Measurements from ENCODE around the gene NTNG1.

Gene NTNG1

GRCh38 chr1:107454791-107455190 lies 314.0 kb downstream of the NTNG1 start:
- no peaks in the 10 kb centered on the region for H3K36me3 ChIP-seq (ENCODE audit: control insufficient read depth in 5 of 5, insufficient read depth in 5 of 5, low read length in 5 of 5)
- H3K9me3 ChIP-seq (ENCODE audit: control insufficient read depth in 5 of 5, low read length in 5 of 5) = no peaks in the 10 kb centered on the region
- no peaks in the 10 kb centered on the region for H3K4me1 ChIP-seq (ENCODE audit: control insufficient read depth in 5 of 5, insufficient read depth in 5 of 5, low read length in 5 of 5)
- no peak overlapping the region for H3K27ac ChIP-seq (ENCODE audit: low read depth, low read length)
- no peak overlapping the region for H3K4me3 ChIP-seq (ENCODE audit: low read depth in 1 of 5, low read length in 5 of 5)
- no peak overlapping the region for H3K9ac ChIP-seq (ENCODE audit: low read length in 5 of 5)
- H3K27me3 ChIP-seq (ENCODE audit: control insufficient read depth in 5 of 5, insufficient read depth in 4 of 5, low read length in 5 of 5) = no peaks in the 10 kb centered on the region

- Histone ChIP-seq H3K27me3 (ENCODE audit: control insufficient read depth in 5 of 5, insufficient read depth in 4 of 5, low read length in 5 of 5) (no peaks in the 10 kb centered on the region), H3K4me3 (ENCODE audit: low read depth in 1 of 5, low read length in 5 of 5) (no peak overlapping the region), H3K4me1 (ENCODE audit: control insufficient read depth in 5 of 5, insufficient read depth in 5 of 5, low read length in 5 of 5) (no peaks in the 10 kb centered on the region), H3K27ac (ENCODE audit: low read depth, low read length) (no peak overlapping the region), H3K9ac (ENCODE audit: low read length in 5 of 5) (no peak overlapping the region), H3K9me3 (ENCODE audit: control insufficient read depth in 5 of 5, low read length in 5 of 5) (no peaks in the 10 kb centered on the region), H3K36me3 (ENCODE audit: control insufficient read depth in 5 of 5, insufficient read depth in 5 of 5, low read length in 5 of 5) (no peaks in the 10 kb centered on the region)
Observed at GRCh38 chr1:107457989-107458388, 317.1 kb downstream of the NTNG1 start.

GRCh38 chr1:107459204-107459904 lies 318.5 kb downstream of the NTNG1 start:
- Histone ChIP-seq H3K4me1 (ENCODE audit: control insufficient read depth in 5 of 5, insufficient read depth in 5 of 5, low read length in 5 of 5) (no peaks in the 10 kb centered on the region), H3K27ac (ENCODE audit: low read depth, low read length) (no peak overlapping the region), H3K4me3 (ENCODE audit: low read depth in 1 of 5, low read length in 5 of 5) (no peak overlapping the region), H3K36me3 (ENCODE audit: control insufficient read depth in 5 of 5, insufficient read depth in 5 of 5, low read length in 5 of 5) (no peaks in the 10 kb centered on the region), H3K9me3 (ENCODE audit: control insufficient read depth in 5 of 5, low read length in 5 of 5) (no peaks in the 10 kb centered on the region), H3K9ac (ENCODE audit: low read length in 5 of 5) (no peak overlapping the region), H3K27me3 (ENCODE audit: control insufficient read depth in 5 of 5, insufficient read depth in 4 of 5, low read length in 5 of 5) (no peaks in the 10 kb centered on the region)

GRCh38 chr1:107460035-107460434 lies 319.2 kb downstream of the NTNG1 start:
- H3K36me3 ChIP-seq (ENCODE audit: control insufficient read depth in 5 of 5, insufficient read depth in 5 of 5, low read length in 5 of 5) = no peaks in the 10 kb centered on the region
- no peaks in the 10 kb centered on the region for H3K9me3 ChIP-seq (ENCODE audit: control insufficient read depth in 5 of 5, low read length in 5 of 5)
- no peak overlapping the region for H3K27ac ChIP-seq (ENCODE audit: low read depth, low read length)
- H3K27me3 ChIP-seq (ENCODE audit: control insufficient read depth in 5 of 5, insufficient read depth in 4 of 5, low read length in 5 of 5) = no peaks in the 10 kb centered on the region
- H3K4me1 ChIP-seq (ENCODE audit: control insufficient read depth in 5 of 5, insufficient read depth in 5 of 5, low read length in 5 of 5) = no peaks in the 10 kb centered on the region
- no peak overlapping the region for H3K9ac ChIP-seq (ENCODE audit: low read length in 5 of 5)
- no peak overlapping the region for H3K4me3 ChIP-seq (ENCODE audit: low read depth in 1 of 5, low read length in 5 of 5)

DNA sequence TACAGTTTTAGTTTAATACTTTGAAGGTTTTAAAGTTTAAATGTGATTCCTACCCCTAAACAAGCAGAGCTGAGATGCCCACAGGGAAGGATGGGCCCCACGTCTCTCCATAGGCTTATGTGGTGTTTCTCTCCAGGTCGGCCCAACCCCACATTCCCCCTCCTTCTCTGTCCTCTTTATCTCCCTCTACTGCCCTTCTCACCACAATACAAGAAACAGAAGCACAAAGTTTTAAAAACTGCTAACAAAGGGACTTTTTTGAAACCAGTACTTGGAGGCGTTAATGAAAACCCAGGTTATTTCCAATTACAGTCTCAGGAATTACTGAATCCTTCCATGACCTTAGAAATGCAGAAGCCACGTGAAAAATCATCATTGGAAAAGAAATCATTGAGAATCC lies 324.0 kb downstream of the NTNG1 start:
- no peak overlapping the region for H3K4me3 ChIP-seq (ENCODE audit: low read depth in 1 of 5, low read length in 5 of 5)
- H3K9ac ChIP-seq (ENCODE audit: low read length in 5 of 5) = no peak overlapping the region
- no peaks in the 10 kb centered on the region for H3K27me3 ChIP-seq (ENCODE audit: control insufficient read depth in 5 of 5, insufficient read depth in 4 of 5, low read length in 5 of 5)
- no peaks in the 10 kb centered on the region for H3K9me3 ChIP-seq (ENCODE audit: control insufficient read depth in 5 of 5, low read length in 5 of 5)
- no peaks in the 10 kb centered on the region for H3K4me1 ChIP-seq (ENCODE audit: control insufficient read depth in 5 of 5, insufficient read depth in 5 of 5, low read length in 5 of 5)
- H3K36me3 ChIP-seq (ENCODE audit: control insufficient read depth in 5 of 5, insufficient read depth in 5 of 5, low read length in 5 of 5) = no peaks in the 10 kb centered on the region
- no peak overlapping the region for H3K27ac ChIP-seq (ENCODE audit: low read depth, low read length)

- Histone ChIP-seq H3K27me3 (ENCODE audit: control insufficient read depth in 5 of 5, insufficient read depth in 4 of 5, low read length in 5 of 5) (no peaks in the 10 kb centered on the region), H3K27ac (ENCODE audit: low read depth, low read length) (no peak overlapping the region), H3K9ac (ENCODE audit: low read length in 5 of 5) (no peak overlapping the region), H3K36me3 (ENCODE audit: control insufficient read depth in 5 of 5, insufficient read depth in 5 of 5, low read length in 5 of 5) (no peaks in the 10 kb centered on the region), H3K4me1 (ENCODE audit: control insufficient read depth in 5 of 5, insufficient read depth in 5 of 5, low read length in 5 of 5) (no peaks in the 10 kb centered on the region), H3K9me3 (ENCODE audit: control insufficient read depth in 5 of 5, low read length in 5 of 5) (no peaks in the 10 kb centered on the region), H3K4me3 (ENCODE audit: low read depth in 1 of 5, low read length in 5 of 5) (no peak overlapping the region)
Observed at GRCh38 chr1:107467286-107467685, 326.4 kb downstream of the NTNG1 start.

- H3K36me3 ChIP-seq (ENCODE audit: control insufficient read depth in 5 of 5, insufficient read depth in 5 of 5, low read length in 5 of 5) = no peaks in the 10 kb centered on the region
- H3K9me3 ChIP-seq (ENCODE audit: control insufficient read depth in 5 of 5, low read length in 5 of 5) = no peaks in the 10 kb centered on the region
- H3K4me3 ChIP-seq (ENCODE audit: low read depth in 1 of 5, low read length in 5 of 5) = no peak overlapping the region
- no peaks in the 10 kb centered on the region for H3K27me3 ChIP-seq (ENCODE audit: control insufficient read depth in 5 of 5, insufficient read depth in 4 of 5, low read length in 5 of 5)
- no peak overlapping the region for H3K9ac ChIP-seq (ENCODE audit: low read length in 5 of 5)
- no peaks in the 10 kb centered on the region for H3K4me1 ChIP-seq (ENCODE audit: control insufficient read depth in 5 of 5, insufficient read depth in 5 of 5, low read length in 5 of 5)
- H3K27ac ChIP-seq (ENCODE audit: low read depth, low read length) = no peak overlapping the region
Observed at GRCh38 chr1:107467811-107468210, 327.0 kb downstream of the NTNG1 start.

GRCh38 chr1:107473065-107473464 lies 332.2 kb downstream of the NTNG1 start:
- no peak overlapping the region for H3K27ac ChIP-seq (ENCODE audit: low read depth, low read length)
- no peaks in the 10 kb centered on the region for H3K36me3 ChIP-seq (ENCODE audit: control insufficient read depth in 5 of 5, insufficient read depth in 5 of 5, low read length in 5 of 5)
- H3K4me3 ChIP-seq (ENCODE audit: low read depth in 1 of 5, low read length in 5 of 5) = no peak overlapping the region
- H3K9ac ChIP-seq (ENCODE audit: low read length in 5 of 5) = no peak overlapping the region
- H3K27me3 ChIP-seq (ENCODE audit: control insufficient read depth in 5 of 5, insufficient read depth in 4 of 5, low read length in 5 of 5) = no peaks in the 10 kb centered on the region
- H3K9me3 ChIP-seq (ENCODE audit: control insufficient read depth in 5 of 5, low read length in 5 of 5) = no peaks in the 10 kb centered on the region
- no peaks in the 10 kb centered on the region for H3K4me1 ChIP-seq (ENCODE audit: control insufficient read depth in 5 of 5, insufficient read depth in 5 of 5, low read length in 5 of 5)

DNA sequence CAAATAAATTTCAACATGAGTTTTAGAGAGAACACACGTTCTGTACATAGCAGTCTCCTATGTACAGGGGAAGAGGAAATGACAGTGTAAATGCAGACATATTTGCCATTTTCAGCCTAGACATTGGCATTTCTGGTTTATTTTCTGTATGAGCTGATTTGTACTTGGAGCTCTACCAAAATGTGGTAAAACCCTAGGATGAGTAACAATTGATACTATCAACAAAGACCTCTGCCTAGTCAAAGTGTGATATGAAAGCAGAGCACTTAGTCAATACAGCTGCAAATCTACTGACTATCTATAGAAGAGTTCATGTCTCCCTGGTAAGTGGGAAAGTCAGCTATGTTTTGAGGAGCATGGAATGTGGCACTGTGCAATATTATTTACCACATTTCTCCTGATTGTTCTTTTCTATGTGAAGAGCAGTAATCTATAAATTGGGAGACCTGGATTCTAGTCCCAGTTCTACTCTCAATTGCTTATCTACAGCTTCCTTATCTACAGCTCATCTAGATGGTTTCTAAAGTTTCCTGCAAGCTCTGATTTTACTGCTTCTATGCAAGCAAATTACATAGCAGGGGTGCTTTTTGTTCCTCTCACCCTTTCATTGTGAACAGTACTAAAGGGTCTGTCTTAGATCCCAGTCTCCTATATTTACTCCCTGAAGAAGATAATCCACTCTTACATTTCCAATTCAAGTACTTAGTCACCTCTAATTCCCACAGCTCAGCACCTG lies 334.2 kb downstream of the NTNG1 start:
- H3K9me3 ChIP-seq (ENCODE audit: control insufficient read depth in 5 of 5, low read length in 5 of 5) = no peaks in the 10 kb centered on the region
- no peaks in the 10 kb centered on the region for H3K4me1 ChIP-seq (ENCODE audit: control insufficient read depth in 5 of 5, insufficient read depth in 5 of 5, low read length in 5 of 5)
- H3K27me3 ChIP-seq (ENCODE audit: control insufficient read depth in 5 of 5, insufficient read depth in 4 of 5, low read length in 5 of 5) = peaks cover 2 to 5% (median 4%) of the 10 kb centered on the region in 5 donors
- H3K36me3 ChIP-seq (ENCODE audit: control insufficient read depth in 5 of 5, insufficient read depth in 5 of 5, low read length in 5 of 5) = no peaks in the 10 kb centered on the region
- H3K9ac ChIP-seq (ENCODE audit: low read length in 5 of 5) = no peak overlapping the region
- H3K27ac ChIP-seq (ENCODE audit: low read depth, low read length) = no peak overlapping the region
- H3K4me3 ChIP-seq (ENCODE audit: low read depth in 1 of 5, low read length in 5 of 5) = no peak overlapping the region

GRCh38 chr1:107477233-107477632 lies 336.4 kb downstream of the NTNG1 start:
- Histone ChIP-seq H3K4me3 (ENCODE audit: low read depth in 1 of 5, low read length in 5 of 5) (no peak overlapping the region), H3K27me3 (ENCODE audit: control insufficient read depth in 5 of 5, insufficient read depth in 4 of 5, low read length in 5 of 5) (peaks cover 8 to 14% (median 11%) of the 10 kb centered on the region in 5 donors), H3K4me1 (ENCODE audit: control insufficient read depth in 5 of 5, insufficient read depth in 5 of 5, low read length in 5 of 5) (no peaks in the 10 kb centered on the region), H3K9ac (ENCODE audit: low read length in 5 of 5) (no peak overlapping the region), H3K36me3 (ENCODE audit: control insufficient read depth in 5 of 5, insufficient read depth in 5 of 5, low read length in 5 of 5) (no peaks in the 10 kb centered on the region), H3K9me3 (ENCODE audit: control insufficient read depth in 5 of 5, low read length in 5 of 5) (no peaks in the 10 kb centered on the region), H3K27ac (ENCODE audit: low read depth, low read length) (no peak overlapping the region)
